ENCODE results near the gene ATXN7. TPM values are rescaled to one million over a fixed set of nuclear protein-coding genes. Genes with fewer than 3 reads are reported as not detected.

Gene ATXN7, protein sequence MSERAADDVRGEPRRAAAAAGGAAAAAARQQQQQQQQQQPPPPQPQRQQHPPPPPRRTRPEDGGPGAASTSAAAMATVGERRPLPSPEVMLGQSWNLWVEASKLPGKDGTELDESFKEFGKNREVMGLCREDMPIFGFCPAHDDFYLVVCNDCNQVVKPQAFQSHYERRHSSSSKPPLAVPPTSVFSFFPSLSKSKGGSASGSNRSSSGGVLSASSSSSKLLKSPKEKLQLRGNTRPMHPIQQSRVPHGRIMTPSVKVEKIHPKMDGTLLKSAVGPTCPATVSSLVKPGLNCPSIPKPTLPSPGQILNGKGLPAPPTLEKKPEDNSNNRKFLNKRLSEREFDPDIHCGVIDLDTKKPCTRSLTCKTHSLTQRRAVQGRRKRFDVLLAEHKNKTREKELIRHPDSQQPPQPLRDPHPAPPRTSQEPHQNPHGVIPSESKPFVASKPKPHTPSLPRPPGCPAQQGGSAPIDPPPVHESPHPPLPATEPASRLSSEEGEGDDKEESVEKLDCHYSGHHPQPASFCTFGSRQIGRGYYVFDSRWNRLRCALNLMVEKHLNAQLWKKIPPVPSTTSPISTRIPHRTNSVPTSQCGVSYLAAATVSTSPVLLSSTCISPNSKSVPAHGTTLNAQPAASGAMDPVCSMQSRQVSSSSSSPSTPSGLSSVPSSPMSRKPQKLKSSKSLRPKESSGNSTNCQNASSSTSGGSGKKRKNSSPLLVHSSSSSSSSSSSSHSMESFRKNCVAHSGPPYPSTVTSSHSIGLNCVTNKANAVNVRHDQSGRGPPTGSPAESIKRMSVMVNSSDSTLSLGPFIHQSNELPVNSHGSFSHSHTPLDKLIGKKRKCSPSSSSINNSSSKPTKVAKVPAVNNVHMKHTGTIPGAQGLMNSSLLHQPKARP
- total RNA-seq = 10 to 100 TPM; 59.5 to 61.2 TPM

DNA sequence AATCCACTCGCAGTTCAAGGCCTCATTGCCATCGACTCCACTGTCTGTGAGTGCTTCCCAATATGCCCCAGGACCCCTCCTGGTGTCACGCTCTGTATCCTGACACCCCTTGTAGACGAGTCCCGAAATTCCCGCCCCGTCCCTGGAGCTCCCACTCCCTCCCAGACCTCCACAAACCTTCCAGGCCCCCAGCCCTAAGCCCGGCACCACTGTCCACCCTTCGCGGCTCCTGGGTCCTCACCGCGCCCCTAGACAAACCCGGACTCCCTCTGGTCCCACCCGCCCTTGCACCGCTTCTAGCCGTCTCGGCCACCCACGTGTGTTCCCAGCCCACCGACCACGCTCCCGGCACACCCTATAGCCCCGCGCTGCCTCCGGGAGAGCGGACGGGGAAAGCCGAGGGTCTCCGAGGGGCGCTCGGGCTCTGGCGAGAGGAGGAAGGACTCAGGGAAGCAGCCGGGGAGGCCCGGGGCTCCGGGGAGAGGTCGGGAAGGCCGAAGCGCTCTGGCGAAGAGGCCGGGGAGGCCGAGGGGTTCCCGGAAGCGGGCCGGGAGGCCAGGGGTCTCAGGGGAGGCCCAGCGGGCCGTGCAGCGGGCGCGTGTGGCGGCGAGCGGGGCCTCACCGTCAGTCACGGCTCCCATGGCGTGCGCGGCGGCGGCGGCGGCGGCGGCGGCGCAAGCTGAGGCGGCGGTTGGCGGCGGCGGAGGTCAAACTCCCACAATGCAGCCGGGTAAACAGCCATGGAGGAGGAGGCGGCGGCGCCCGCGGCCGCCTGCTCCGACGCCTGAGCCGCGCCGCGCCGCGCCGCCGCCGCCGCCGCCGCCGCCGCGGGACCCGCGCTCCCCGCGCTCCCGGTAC, at the start of gene ATXN7, which contains the start of gene THOC7:
Gene ATXN7 (plus strand): TSS at position 718 of the 858 bp plus-strand sequence. CDS start 48,732 bp downstream, outside the sequence.
Gene THOC7 (minus strand): TSS at position 656 of the 858 bp plus-strand sequence. CDS start 15 bp downstream, at position 641.
- Mint-ChIP-seq H3K27me3 (no peaks in the 10 kb centered on the region), H3K9me3 (no peaks in the 10 kb centered on the region), H3K4me3 (peak within 1 kb of the TSS; percentile 95), H3K36me3 (ENCODE audit: low read depth) (peaks cover 48% of the 10 kb centered on the region), H3K27ac (peak within 1 kb of the TSS; percentile 90), H3K4me1 (peaks cover 48% of the 10 kb centered on the region)
- CTCF ChIA-PET = interaction anchor here (0.6 to 2.2 kb wide), 4 partner anchors 49 to 160 kb away, joined by 3 to 7 read pairs (median 3); partner anchors contain the start of genes PSMD6 and SCAANT1
- POLR2A ChIA-PET = interaction anchor here (0.9 to 2.7 kb wide), 5 partner anchors 8 to 116 kb away, joined by 3 to 25 read pairs (median 4); partner anchors contain the start of gene SCAANT1
- DNase-seq = peak; percentile 68

DNA sequence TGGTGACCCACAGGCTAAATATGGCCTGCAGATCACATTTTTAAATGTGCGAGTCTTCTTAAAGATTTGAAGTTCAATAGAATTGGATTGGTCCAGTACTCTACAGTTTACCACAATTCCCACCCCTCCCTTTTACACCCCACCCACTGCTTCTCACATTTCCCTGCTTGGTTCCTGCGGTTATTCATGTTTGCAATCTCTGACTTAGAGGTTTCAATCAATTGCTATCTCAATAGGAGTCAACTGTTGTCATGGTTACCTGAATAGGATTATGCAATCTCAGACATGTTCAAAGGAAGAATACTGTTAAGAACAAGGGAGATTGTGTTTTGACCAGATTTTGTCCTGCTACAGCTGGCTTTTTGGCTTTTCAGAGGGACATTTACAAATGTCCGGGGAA, 49.4 kb upstream of the ATXN7 start:
- DNase-seq = no peak
- ChIA-PET POLR2A (no interaction called here), CTCF (no interaction called here)
- H3K9me3 Mint-ChIP-seq = no peaks in the 10 kb centered on the region
- H3K27me3 Mint-ChIP-seq = no peaks in the 10 kb centered on the region
- H3K36me3 Mint-ChIP-seq (ENCODE audit: low read depth) = no peaks in the 10 kb centered on the region
- H3K4me1 Mint-ChIP-seq = no peaks in the 10 kb centered on the region
- no peak overlapping the region for H3K4me3 Mint-ChIP-seq
- no peak overlapping the region for H3K27ac Mint-ChIP-seq

DNA sequence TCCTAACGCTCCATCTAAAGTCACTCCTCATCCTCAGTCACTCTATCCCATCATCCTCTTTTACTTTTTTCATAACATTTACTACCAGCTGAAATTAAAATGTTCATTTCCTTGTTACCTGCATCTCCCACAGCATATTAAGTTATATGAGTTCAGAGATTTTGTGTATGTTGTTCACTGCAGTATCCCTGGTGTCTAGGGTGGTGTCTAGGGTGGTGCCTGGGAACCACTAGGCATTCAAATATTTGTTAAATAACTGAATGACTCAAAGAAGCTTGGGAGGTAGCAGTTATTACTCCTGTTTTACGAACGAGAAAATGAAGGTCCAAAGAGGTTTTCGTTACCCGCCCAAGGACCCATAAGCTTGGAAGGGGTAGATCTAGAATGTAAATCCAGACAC, 46.4 kb upstream of the ATXN7 start:
- no peaks in the 10 kb centered on the region for H3K27me3 Mint-ChIP-seq
- H3K27ac Mint-ChIP-seq = no peak overlapping the region
- POLR2A ChIA-PET = no interaction called here
- H3K36me3 Mint-ChIP-seq (ENCODE audit: low read depth) = no peaks in the 10 kb centered on the region
- no peak for DNase-seq
- H3K4me3 Mint-ChIP-seq = no peak overlapping the region
- CTCF ChIA-PET = interaction anchor here (0.7 to 4.4 kb wide), 5 partner anchors 13 to 472 kb away, joined by 3 to 23 read pairs (median 20); no protein-coding TSS in a partner anchor
- no peaks in the 10 kb centered on the region for H3K9me3 Mint-ChIP-seq
- no peaks in the 10 kb centered on the region for H3K4me1 Mint-ChIP-seq

DNA sequence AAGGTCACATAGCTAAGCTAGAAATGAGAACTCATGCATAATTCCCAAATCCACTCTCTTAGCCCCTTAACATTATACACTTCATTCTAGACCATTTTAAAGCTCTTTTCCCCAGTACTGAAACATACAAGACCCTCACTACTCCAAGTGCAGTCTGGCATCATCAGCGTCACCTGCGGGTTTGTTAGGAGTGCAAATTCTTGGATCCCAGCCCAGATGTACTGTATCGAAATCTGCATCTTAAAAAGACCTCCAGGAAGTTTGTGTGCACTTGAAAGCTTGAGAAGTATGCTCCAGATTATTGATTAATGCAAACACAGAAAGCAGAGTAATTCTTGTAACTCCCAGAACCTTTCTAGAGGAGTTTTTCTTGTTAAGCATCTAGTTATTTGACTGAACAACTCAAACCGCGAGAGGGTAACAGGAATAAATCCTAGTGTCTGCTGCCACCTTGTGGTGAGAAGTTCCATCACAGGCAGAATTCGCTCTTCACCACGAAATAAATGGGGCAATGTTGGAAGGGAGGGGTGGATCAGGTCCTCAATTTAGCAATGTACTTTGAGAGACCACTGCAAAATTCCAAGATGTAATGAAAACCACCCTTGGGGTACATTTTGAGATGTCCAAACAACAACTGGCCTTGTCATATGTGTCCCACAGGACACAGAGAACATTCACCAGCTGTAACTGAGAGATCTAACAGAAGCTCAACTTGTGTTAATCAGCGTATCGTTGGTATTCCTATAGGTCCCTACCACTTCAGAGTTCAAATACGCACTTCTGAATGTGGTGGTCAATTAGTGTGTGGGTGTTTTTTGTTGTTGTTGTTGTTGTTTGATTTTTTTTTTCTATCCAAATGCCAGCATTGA, 45.2 kb upstream of the ATXN7 start:
- POLR2A ChIA-PET = no interaction called here
- CTCF ChIA-PET = interaction anchor here (0.5 to 4.4 kb wide), 7 partner anchors 12 to 469 kb away, joined by 4 to 23 read pairs (median 7); no protein-coding TSS in a partner anchor
- Mint-ChIP-seq H3K9me3 (no peaks in the 10 kb centered on the region), H3K27ac (no peak overlapping the region), H3K36me3 (ENCODE audit: low read depth) (no peaks in the 10 kb centered on the region), H3K4me1 (no peaks in the 10 kb centered on the region), H3K27me3 (no peaks in the 10 kb centered on the region), H3K4me3 (no peak overlapping the region)
- DNase-seq = peak; percentile 60

DNA sequence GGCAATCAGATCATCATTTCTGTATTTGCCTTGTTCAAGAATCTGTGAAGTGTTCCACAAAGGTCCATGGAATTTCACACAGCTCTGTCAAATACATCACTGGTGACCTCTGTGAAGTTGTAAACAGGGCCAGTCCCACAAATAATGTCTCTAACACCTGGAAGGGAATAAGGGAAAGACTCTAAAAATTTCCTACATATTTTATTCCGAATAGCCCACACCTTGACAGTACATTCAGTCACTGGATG, 44.6 kb upstream of the ATXN7 start, which contains the start of gene C3orf49:
Gene C3orf49 (plus strand): TSS at position 149 of the 248 bp plus-strand sequence. CDS start 173 bp downstream, outside the sequence.
- H3K9me3 Mint-ChIP-seq = no peaks in the 10 kb centered on the region
- CTCF ChIA-PET = interaction anchor here (1.2 to 4.4 kb wide), 6 partner anchors 11 to 470 kb away, joined by 4 to 23 read pairs (median 14); no protein-coding TSS in a partner anchor
- no peak within 1 kb of the TSS for H3K4me3 Mint-ChIP-seq
- H3K27ac Mint-ChIP-seq = no peak within 1 kb of the TSS
- H3K36me3 Mint-ChIP-seq (ENCODE audit: low read depth) = no peaks in the 10 kb centered on the region
- no peaks in the 10 kb centered on the region for H3K27me3 Mint-ChIP-seq
- no peak for DNase-seq
- H3K4me1 Mint-ChIP-seq = no peaks in the 10 kb centered on the region
- POLR2A ChIA-PET = no interaction called here

DNA sequence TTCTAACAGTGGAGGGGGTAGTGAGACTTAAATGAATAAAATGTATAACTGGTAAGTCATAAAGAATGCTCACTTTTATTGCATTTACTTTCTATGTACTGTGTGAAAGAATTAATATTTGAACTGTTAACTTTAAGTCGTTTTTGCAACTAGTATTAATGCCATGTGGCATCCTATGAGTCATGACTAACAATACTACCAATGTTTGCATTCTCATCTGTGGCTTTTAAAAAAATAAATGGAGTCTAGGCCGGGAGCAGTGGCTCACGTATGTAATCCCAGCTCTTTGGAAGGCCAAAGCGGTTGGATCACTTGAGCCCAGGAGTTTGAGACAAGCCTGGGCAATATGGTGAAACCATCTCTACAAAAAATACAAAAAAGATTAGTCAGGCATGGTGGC, 39.4 kb upstream of the ATXN7 start:
- CTCF ChIA-PET = no interaction called here
- Mint-ChIP-seq H3K4me3 (no peak overlapping the region), H3K9me3 (no peaks in the 10 kb centered on the region), H3K27ac (no peak overlapping the region), H3K27me3 (no peaks in the 10 kb centered on the region), H3K36me3 (ENCODE audit: low read depth) (no peaks in the 10 kb centered on the region), H3K4me1 (no peaks in the 10 kb centered on the region)
- POLR2A ChIA-PET = no interaction called here
- no peak for DNase-seq

DNA sequence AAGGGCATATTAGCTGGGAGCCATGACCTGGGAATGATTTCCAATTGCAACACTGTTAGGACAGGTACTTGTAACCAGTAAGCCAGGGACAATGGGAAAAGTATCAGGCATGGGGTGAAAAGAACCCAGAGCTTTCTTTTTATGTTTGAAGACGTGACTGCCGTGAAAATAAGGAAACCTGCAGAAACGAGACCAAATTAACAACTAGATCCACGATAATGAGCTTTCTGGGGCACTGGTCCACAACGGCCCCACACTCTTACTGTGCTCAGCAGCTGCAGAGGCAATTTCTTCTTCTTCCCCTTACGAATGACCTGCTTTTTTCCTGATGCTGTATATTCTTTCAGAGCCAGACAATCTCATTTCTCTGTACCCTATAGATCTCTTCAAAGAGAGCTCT, 33.1 kb upstream of the ATXN7 start:
- ChIA-PET CTCF (interaction anchor here (3.6 kb wide), 1 partner anchor 12 kb away, joined by 20 read pairs; the partner anchor contains the start of gene C3orf49), POLR2A (no interaction called here)
- Mint-ChIP-seq H3K4me3 (no peak overlapping the region), H3K4me1 (no peaks in the 10 kb centered on the region), H3K27ac (no peak overlapping the region), H3K27me3 (no peaks in the 10 kb centered on the region), H3K36me3 (ENCODE audit: low read depth) (peaks cover 28% of the 10 kb centered on the region), H3K9me3 (no peaks in the 10 kb centered on the region)
- no peak for DNase-seq

DNA sequence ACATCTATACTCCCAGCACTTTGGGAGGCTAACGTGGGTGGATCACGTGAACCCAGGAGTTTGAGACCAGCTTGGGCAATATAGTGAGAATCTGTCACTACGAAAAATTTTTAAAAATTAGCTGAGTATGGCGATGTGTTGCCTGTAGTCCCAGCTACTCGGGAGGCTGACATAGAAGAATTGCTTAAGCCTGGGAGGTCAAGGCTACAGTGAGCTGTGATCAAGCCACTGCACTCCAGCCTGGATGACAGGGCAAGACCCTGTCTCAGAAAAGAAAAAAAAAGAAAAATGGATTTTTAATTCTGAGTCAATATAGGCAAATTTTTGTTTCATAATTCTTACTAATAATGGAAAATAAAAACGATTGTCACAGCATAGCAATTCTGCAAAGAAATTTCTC, 31.3 kb upstream of the ATXN7 start:
- H3K4me3 Mint-ChIP-seq = no peak overlapping the region
- ChIA-PET CTCF (interaction anchor here (0.8 to 0.9 kb wide), 2 partner anchors 14 to 191 kb away, joined by 3 to 4 read pairs; partner anchors contain the start of gene C3orf49), POLR2A (no interaction called here)
- no peaks in the 10 kb centered on the region for H3K9me3 Mint-ChIP-seq
- no peak for DNase-seq
- H3K36me3 Mint-ChIP-seq (ENCODE audit: low read depth) = peaks cover 28% of the 10 kb centered on the region
- H3K27ac Mint-ChIP-seq = no peak overlapping the region
- H3K4me1 Mint-ChIP-seq = no peaks in the 10 kb centered on the region
- H3K27me3 Mint-ChIP-seq = no peaks in the 10 kb centered on the region

DNA sequence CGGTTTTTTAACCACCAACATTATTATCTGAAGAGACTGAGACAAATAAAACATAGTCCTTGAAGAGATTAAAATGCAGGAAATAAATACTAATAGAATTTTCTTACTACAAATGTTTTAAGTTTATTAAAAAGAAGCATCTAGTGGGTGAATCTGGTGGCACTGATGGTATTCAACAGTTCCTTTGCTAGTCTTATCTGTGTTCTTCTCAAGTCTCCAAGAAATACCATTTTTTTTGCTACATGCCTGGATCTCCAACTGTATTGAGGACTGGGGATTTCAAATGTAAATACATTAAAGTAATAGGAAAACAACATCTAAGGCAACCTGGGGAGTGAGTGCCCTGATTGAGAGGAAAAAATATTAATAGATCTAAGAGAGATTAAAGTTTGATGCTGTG, 22.0 kb upstream of the ATXN7 start:
- Mint-ChIP-seq H3K27me3 (no peaks in the 10 kb centered on the region), H3K4me3 (no peak overlapping the region), H3K27ac (no peak overlapping the region), H3K4me1 (no peaks in the 10 kb centered on the region), H3K9me3 (no peaks in the 10 kb centered on the region), H3K36me3 (ENCODE audit: low read depth) (peaks cover 16% of the 10 kb centered on the region)
- ChIA-PET CTCF (no interaction called here), POLR2A (no interaction called here)
- DNase-seq = no peak

DNA sequence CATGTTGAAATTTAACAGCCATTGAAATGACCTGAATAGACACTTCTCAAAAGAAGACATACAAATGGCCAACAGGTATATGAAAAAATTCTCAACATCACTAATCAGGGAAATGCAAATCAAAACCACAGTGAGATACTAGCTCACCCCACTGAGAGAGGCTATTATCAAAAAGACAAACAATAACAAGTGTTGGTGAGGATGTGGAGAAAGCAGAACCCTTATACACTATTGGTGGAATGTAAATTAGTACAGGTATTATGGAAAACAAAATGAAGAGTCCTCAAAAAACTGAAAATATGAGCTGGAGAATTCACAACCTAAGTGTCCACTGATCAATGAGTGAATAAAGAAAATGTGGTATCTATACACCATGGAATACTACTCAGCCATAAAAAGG, 21.5 kb upstream of the ATXN7 start:
- ChIA-PET POLR2A (no interaction called here), CTCF (no interaction called here)
- no peak overlapping the region for H3K4me3 Mint-ChIP-seq
- no peaks in the 10 kb centered on the region for H3K9me3 Mint-ChIP-seq
- no peaks in the 10 kb centered on the region for H3K4me1 Mint-ChIP-seq
- H3K27ac Mint-ChIP-seq = no peak overlapping the region
- no peak for DNase-seq
- no peaks in the 10 kb centered on the region for H3K27me3 Mint-ChIP-seq
- H3K36me3 Mint-ChIP-seq (ENCODE audit: low read depth) = peaks cover 16% of the 10 kb centered on the region

DNA sequence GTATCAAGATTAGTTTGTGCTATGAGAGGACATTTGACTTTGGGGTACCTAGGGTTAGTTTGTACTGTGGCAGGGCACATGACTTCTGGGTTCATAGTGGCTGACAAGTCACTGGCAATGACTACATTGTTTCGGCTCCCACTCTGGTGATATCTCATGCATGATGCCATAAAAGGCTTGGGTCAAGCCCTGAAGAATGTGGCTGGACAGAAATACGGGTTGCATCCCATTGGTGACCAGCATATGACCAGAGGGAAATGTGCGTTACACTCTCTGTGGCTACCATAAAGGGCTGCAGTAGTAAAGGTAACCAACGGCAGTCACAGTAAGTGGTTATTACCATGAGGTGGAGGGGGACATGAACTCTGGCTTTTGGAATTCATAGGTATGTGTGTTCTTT, 18.5 kb upstream of the ATXN7 start:
- ChIA-PET POLR2A (no interaction called here), CTCF (no interaction called here)
- Mint-ChIP-seq H3K4me1 (no peaks in the 10 kb centered on the region), H3K36me3 (ENCODE audit: low read depth) (peaks cover 19% of the 10 kb centered on the region), H3K27ac (no peak overlapping the region), H3K9me3 (no peaks in the 10 kb centered on the region), H3K27me3 (no peaks in the 10 kb centered on the region), H3K4me3 (no peak overlapping the region)
- no peak for DNase-seq
